HG03469 (cell line): ENCODE measurements around the gene PREX1.

Source experiments
- ATAC-seq: cut with Tn5 transposase; IDR thresholded peaks from one replicate; pipeline ENCODE4 v1.9.1; 2021; ENCODE audit warnings: mild to moderate bottlenecking, moderate library complexity, moderate number of reproducible peaks; ENCODE audit not compliant: unreplicated experiment

The PREX1 gene

GRCh38 chr20:48597521-48598302 is 230.1 kb downstream of the PREX1 start:
- no peak for ATAC-seq

- no peak for ATAC-seq
These were observed 231.4 kb downstream of the PREX1 start for GRCh38 chr20:48596334-48596898.

GRCh38 chr20:48595495-48596333 is 232.1 kb downstream of the PREX1 start:
- ATAC-seq, result no peak

GRCh38 chr20:48594533-48594932 is 233.3 kb downstream of the PREX1 start:
- no peak for ATAC-seq

- no peak for ATAC-seq
These were observed 235.5 kb downstream of the PREX1 start for GRCh38 chr20:48592107-48592940.

- no peak for ATAC-seq
These were observed 241.1 kb downstream of the PREX1 start for GRCh38 chr20:48586730-48587129.

GRCh38 chr20:48585061-48585870 is 242.5 kb downstream of the PREX1 start:
- ATAC-seq, result no peak

GRCh38 chr20:48584391-48585060 is 243.3 kb downstream of the PREX1 start:
- ATAC-seq, result no peak

GRCh38 chr20:48583801-48584200 is 244.0 kb downstream of the PREX1 start:
- ATAC-seq, result no peak

- no peak for ATAC-seq
These were observed 244.6 kb downstream of the PREX1 start for GRCh38 chr20:48583171-48583570.

- no peak for ATAC-seq
These were observed 245.2 kb downstream of the PREX1 start for GRCh38 chr20:48582673-48582985.

GRCh38 chr20:48581167-48581566 is 246.6 kb downstream of the PREX1 start:
- no peak for ATAC-seq

- no peak for ATAC-seq
These were observed 249.3 kb downstream of the PREX1 start for GRCh38 chr20:48578397-48579098.

GRCh38 chr20:48577557-48577956 is 250.2 kb downstream of the PREX1 start:
- ATAC-seq, result no peak

- ATAC-seq, result no peak
These were observed 253.4 kb downstream of the PREX1 start for GRCh38 chr20:48574383-48574782.
